H1 (cell line): ENCODE data around the gene LIPE. TPM values are rescaled to one million over a fixed set of nuclear protein-coding genes. Genes with fewer than 3 reads are reported as not detected.

Experiments used
- ASH2L ChIP-seq: fragments of 200-600, 300-600 bp; sonication (generic); IDR thresholded peaks from one replicate; pipeline ENCODE4 v1.7.1; 2017; ENCODE audit warnings: low read length
- CBX8 ChIP-seq: fragments of 300-800, 300-1000 bp; sonication (generic); IDR thresholded peaks from 2 replicates; pipeline ENCODE4 v1.7.1; 2016; ENCODE audit warnings: low read depth, low read length, borderline replicate concordance
- POLR2AphosphoS5 ChIP-seq: IDR thresholded peaks from 2 replicates; pipeline ENCODE4 v1.6.1; 2011; ENCODE audit warnings: low read depth, low read length
- RNF2 ChIP-seq: fragments of 200-900, 300-1000 bp; sonication (generic); IDR thresholded peaks from 2 replicates; pipeline ENCODE4 v1.7.1; 2016; ENCODE audit warnings: borderline replicate concordance, low read depth, mild to moderate bottlenecking, antibody characterized with exemption, low read length; ENCODE audit not compliant: poor library complexity, severe bottlenecking; ENCODE audit errors: missing control alignments
- TCF12 ChIP-seq: IDR thresholded peaks from 2 replicates; pipeline ENCODE4 v1.6.1; 2011; ENCODE audit warnings: low read depth, mild to moderate bottlenecking, low read length
- polyA plus RNA-seq, 7 experiments: library from polyadenylated mRNA; depleted of rRNA in 3 of 7; stranded (reverse) in 5 of 7; unstranded in 2 of 7; fragments of >200 nt in 5 of 7; fragments of 200-250 nt in 2 of 7; gene quantifications; 1 replicate in 5 of 7; 2 replicates in 1 of 7; 4 replicates in 1 of 7; pipeline versions ENCODE4 v1.2.1 to v1.2.3, GENCODE V29; 2011 to 2013; ENCODE audit warnings: missing spikeins in 2 of 7, mixed read lengths in 2 of 7
- total RNA-seq: library from RNA; stranded (reverse); fragmentation: NEBNext Ultra II Directional; extraction: Animal tissue kit (Norgen Biotek cat#: 25700); gene quantifications from 2 replicates; pipeline ENCODE4 v1.2.1, GENCODE V29; 2021
- TF ChIP-seq, protein P1 (sequence below), 3 experiments: IDR thresholded peaks; 1 replicate in 2 of 3; 2 replicates in 1 of 3; pipeline versions ENCODE4 v1.5.1 to v1.6.1; 2011; ENCODE audit warnings: low read length in 3 of 3, mild to moderate bottlenecking in 3 of 3, inconsistent platforms in 2 of 3, low read depth in 1 of 3, moderate library complexity in 1 of 3; ENCODE audit not compliant: insufficient read depth in 1 of 3; ENCODE audit errors: control extremely low read depth in 1 of 3

Gene LIPE
- total and polyA plus RNA-seq, 2 of the 8 experiments (the other 6 are each of a cell fraction or from before 2014, with no cell fraction given): 8.7 to 15.9 TPM

GRCh38 chr19:42401365-42402303 lies 25.6 kb downstream of the LIPE start (continued):
- TF ChIP-seq POLR2AphosphoS5 (no peak; the same call in none of the 2 replicates), TCF12 (0 out of 2 replicates have a peak, but pooled peaks have one; percentile 13), RNF2 (no peak), CBX8 (no peak), ASH2L (peak; percentile 71)
- TF ChIP-seq, protein P1, sequence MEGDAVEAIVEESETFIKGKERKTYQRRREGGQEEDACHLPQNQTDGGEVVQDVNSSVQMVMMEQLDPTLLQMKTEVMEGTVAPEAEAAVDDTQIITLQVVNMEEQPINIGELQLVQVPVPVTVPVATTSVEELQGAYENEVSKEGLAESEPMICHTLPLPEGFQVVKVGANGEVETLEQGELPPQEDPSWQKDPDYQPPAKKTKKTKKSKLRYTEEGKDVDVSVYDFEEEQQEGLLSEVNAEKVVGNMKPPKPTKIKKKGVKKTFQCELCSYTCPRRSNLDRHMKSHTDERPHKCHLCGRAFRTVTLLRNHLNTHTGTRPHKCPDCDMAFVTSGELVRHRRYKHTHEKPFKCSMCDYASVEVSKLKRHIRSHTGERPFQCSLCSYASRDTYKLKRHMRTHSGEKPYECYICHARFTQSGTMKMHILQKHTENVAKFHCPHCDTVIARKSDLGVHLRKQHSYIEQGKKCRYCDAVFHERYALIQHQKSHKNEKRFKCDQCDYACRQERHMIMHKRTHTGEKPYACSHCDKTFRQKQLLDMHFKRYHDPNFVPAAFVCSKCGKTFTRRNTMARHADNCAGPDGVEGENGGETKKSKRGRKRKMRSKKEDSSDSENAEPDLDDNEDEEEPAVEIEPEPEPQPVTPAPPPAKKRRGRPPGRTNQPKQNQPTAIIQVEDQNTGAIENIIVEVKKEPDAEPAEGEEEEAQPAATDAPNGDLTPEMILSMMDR (IDR thresholded peaks at IDR 0.05; ENCODE audit: control extremely low read depth in 1 of 3, insufficient read depth in 1 of 3, low read depth in 1 of 3, low read length in 3 of 3): peak; percentile 61 to 83 (median 79)
- TF ChIP-seq, all 59 proteins: peak for 27
